ENCODE data around the gene NTRK3.

Gene NTRK3

GRCh38 chr15:88257311-88258092 is 963 bp upstream of the NTRK3 start:
- peak; percentile 19 for DNase-seq (ENCODE audit: low read depth)

- DNase-seq (ENCODE audit: low read depth): no peak
Observed at GRCh38 chr15:88255484-88256278, 858 bp downstream of the NTRK3 start.

DNA sequence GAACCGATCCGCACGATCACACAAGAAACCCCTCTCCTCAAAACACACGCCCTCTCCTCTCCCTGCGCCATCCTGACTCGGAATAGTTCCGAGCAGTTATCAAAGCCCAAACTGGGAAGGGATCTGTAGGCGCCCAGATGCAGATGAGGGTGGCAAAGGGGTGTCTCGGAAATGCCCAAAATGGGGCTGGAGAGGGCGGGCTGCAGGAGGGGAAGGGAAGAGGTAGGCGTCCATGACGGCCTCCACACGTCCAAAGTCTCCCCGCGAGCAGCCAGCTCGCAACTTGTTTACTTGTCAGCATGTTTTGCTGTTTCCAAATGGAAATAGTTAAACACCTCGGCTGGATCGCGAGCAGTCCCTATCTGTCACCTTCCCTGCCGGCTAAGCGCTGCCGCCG is 1.5 kb downstream of the NTRK3 start:
- DNase-seq (ENCODE audit: low read depth): no peak

DNA sequence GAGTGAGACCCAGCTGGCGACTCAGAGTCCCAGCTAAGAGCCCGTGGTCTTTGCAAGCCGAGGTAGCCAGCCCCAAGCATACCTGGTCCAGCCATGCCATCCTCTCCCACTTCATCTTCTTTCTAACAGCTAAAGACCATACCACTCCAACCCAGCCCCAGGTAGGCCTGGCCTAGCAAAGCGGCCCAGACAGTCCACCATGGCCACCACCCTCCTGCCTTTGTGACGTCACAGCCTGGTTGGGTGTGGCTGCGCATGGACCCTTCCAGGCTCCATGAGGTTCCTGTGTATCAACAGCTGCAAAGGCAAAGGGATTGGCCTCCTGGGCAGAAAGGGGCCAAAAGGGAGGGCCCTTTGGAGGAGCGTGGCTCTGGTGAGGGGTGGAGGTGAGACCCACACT is 4.1 kb downstream of the NTRK3 start:
- no peak for DNase-seq (ENCODE audit: low read depth)

- DNase-seq (ENCODE audit: low read depth): no peak
Observed at GRCh38 chr15:88250826-88251225, 5.7 kb downstream of the NTRK3 start.

DNA sequence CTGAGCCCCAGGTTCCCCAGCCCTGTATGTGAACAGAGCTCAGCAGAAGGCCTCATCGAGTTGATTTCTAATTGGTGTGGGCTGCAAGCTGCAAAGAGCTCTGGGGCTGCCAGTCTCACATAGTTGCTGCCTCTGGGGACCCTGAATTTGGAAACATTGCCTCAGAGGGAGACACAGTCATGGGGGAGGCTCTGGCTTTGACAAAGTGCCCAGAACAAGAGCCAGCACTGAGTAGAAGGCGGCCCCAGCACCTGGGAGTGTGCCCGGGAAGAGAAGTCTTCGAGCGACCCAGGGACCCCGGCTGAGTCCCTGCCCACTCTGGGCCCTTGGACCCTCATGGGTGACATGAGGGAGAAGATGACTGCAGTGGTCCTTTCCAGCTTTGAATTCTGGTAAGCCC is 7.3 kb downstream of the NTRK3 start:
- no peak for DNase-seq (ENCODE audit: low read depth)

GRCh38 chr15:88247914-88248313 is 8.6 kb downstream of the NTRK3 start:
- DNase-seq (ENCODE audit: low read depth): no peak

- peak; percentile 51 for DNase-seq (ENCODE audit: low read depth)
Observed at GRCh38 chr15:88246666-88247446, 9.7 kb downstream of the NTRK3 start.

GRCh38 chr15:88246081-88246480 is 10.5 kb downstream of the NTRK3 start:
- no peak for DNase-seq (ENCODE audit: low read depth)

DNA sequence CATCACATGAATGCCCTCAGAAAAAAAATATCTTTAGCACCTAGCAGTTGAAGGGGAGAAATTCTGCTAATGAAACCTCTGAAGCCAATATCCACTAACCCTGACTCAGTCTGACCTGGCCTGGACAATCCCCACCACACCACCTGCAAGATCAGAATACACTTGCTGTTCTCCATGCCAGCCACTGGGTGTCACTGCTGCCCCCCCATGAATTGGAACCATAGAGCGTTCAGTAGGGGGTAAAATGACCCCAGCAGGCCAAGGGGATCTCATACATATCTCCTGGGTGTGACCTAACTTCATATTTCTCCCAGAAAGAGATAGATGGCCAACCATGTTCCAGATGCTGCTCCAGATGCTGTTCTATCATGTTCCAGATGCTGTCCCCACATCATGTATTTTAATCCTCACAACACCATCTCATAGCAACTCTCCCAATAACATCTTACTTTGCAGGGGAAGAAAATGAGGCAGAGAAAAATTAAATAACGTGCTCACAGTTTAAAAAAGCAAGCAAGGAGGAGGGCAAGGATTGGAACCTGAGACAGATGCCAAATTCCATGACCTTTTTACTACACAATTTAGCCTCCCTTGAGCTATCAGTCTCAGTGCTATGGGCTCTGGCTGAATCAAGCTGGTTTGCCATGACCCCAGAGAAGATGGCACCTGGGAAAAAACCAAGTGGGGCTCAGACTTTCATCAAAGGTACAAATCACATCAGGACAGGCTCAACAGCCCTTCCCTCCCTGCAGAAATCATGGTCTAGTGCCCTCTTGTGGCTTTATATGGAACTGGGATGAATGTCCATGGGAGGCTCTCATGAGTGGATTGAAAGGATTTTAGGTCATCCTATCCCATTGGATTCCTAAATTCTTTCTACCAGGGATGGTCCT is 12.4 kb downstream of the NTRK3 start:
- DNase-seq (ENCODE audit: low read depth): no peak

- DNase-seq (ENCODE audit: low read depth): no peak
Observed at GRCh38 chr15:88242586-88243555, 13.7 kb downstream of the NTRK3 start.

- DNase-seq (ENCODE audit: low read depth): no peak
Observed at GRCh38 chr15:88241461-88241860, 15.1 kb downstream of the NTRK3 start.

GRCh38 chr15:88241060-88241459 is 15.5 kb downstream of the NTRK3 start:
- DNase-seq (ENCODE audit: low read depth): no peak

- no peak for DNase-seq (ENCODE audit: low read depth)
Observed at GRCh38 chr15:88239594-88239993, 16.9 kb downstream of the NTRK3 start.

- no peak for DNase-seq (ENCODE audit: low read depth)
Observed at GRCh38 chr15:88238618-88239430, 17.7 kb downstream of the NTRK3 start.

DNA sequence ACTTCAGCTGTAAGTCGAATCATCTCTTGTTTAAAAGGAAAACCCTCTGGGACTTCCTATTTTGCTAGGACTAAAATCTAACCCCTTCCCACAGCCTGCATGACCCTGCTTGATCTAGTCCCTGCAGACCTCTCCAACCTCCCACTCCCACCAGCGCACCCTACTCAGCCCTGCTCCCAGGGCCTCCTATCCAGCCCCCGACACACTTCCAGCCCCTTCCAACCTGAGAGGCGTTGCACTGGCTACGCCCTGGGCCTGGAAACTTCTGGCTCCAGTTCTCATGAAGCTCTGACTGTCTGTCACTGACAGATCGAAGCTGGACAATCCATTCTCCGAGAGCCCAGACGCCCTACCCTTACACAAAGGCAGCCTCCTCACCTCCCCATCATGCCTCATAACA is 21.8 kb downstream of the NTRK3 start:
- no peak for DNase-seq (ENCODE audit: low read depth)

DNA sequence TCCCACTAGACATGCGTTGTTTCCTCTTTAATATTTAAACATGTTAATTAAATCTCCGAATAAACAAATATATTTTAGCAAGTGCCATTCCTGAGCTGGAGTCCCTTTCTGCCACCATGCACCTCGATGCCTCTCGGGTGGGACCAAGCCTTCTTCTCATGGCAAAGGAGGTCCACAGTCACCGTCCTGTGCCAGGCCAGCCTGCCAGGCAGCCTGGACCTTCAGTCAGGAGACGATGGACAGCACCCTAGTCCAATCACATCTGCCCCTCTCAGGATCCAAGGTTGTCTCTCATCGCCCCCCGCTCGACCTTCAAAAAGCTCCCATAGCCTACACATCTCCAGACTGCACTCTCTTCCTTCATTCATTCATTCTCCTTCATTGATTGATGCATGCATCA is 22.6 kb downstream of the NTRK3 start:
- DNase-seq (ENCODE audit: low read depth): no peak

- no peak for DNase-seq (ENCODE audit: low read depth)
Observed at GRCh38 chr15:88232771-88233201, 23.8 kb downstream of the NTRK3 start.

GRCh38 chr15:88231909-88232644 is 24.5 kb downstream of the NTRK3 start:
- DNase-seq (ENCODE audit: low read depth): no peak
